Smooth muscle cell (in vitro differentiated cells): ENCODE results near the gene QPCT. TPM values are rescaled to one million over a fixed set of nuclear protein-coding genes. Genes with fewer than 3 reads are reported as not detected.

Experiments used
- DNase-seq: peaks from one replicate; lab custom pipeline; 2025; ENCODE audit not compliant: unreplicated experiment; lab: John Stamatoyannopoulos, UW
- H2AFZ ChIP-seq: fragments of 200-600 bp; sonication (generic); 2 replicates; pipeline ENCODE4 v1.6.0; 2016; ENCODE audit warnings: antibody characterized with exemption, low read depth, mild to moderate bottlenecking
- H3F3A ChIP-seq: fragments of 200-600 bp; sonication (generic); 2 replicates; pipeline ENCODE4 v1.6.0; 2017; ENCODE audit warnings: antibody characterized with exemption, low read depth
- H3K27ac ChIP-seq: fragments of 200-600 bp; sonication (generic); 2 replicates; pipeline ENCODE4 v1.5.1; 2016; ENCODE audit warnings: low read depth, mild to moderate bottlenecking
- H3K27me3 ChIP-seq: fragments of 200-600 bp; sonication (generic); 2 replicates; pipeline ENCODE4 v1.6.1; 2016; ENCODE audit warnings: low read depth, mild to moderate bottlenecking
- H3K36me3 ChIP-seq: fragments of 200-600 bp; sonication (generic); 2 replicates; pipeline ENCODE4 v1.5.1; 2016; ENCODE audit warnings: low read depth
- H3K4me1 ChIP-seq: fragments of 200-600 bp; sonication (generic); 2 replicates; pipeline ENCODE4 v1.5.1; 2016; ENCODE audit warnings: low read depth
- H3K4me2 ChIP-seq: fragments of 200-600 bp; sonication (generic); 2 replicates; pipeline ENCODE4 v1.6.0; 2016; ENCODE audit warnings: mild to moderate bottlenecking
- H3K4me3 ChIP-seq: fragments of 200-600 bp; sonication (generic); 2 replicates; pipeline ENCODE4 v1.5.1; 2016; ENCODE audit warnings: mild to moderate bottlenecking
- H3K79me2 ChIP-seq: fragments of 200-600 bp; sonication (generic); 2 replicates; pipeline ENCODE4 v1.6.0; 2016; ENCODE audit warnings: low read depth, mild to moderate bottlenecking
- H3K9ac ChIP-seq: fragments of 200-600 bp; sonication (generic); 2 replicates; pipeline ENCODE4 v1.6.0; 2016; ENCODE audit warnings: low read depth
- H3K9me3 ChIP-seq: fragments of 200-600 bp; sonication (generic); replicated peaks from 2 replicates; pipeline ENCODE4 v1.5.1; 2016; ENCODE audit warnings: low read depth
- H4K20me1 ChIP-seq: fragments of 200-600 bp; sonication (generic); 2 replicates; pipeline ENCODE4 v1.6.0; 2016; ENCODE audit warnings: low read depth
- CTCF ChIP-seq: fragments of 200-600 bp; sonication (generic); IDR thresholded peaks from 2 replicates; pipeline ENCODE4 v1.5.1; 2017; ENCODE audit warnings: borderline replicate concordance, mild to moderate bottlenecking, antibody characterized with exemption; ENCODE audit not compliant: insufficient read depth, poor library complexity, severe bottlenecking
- WGBS: methylation state at CpG from one replicate; pipeline ENCODE4 v1.1.7; 2016; ENCODE audit warnings: low lambda C conversion rate; 5-methylcytosine and 5-hydroxymethylcytosine counted together
- polyA plus RNA-seq: library from polyadenylated mRNA; unstranded; fragments of >200 nt; fragmentation: Nextera tagmentation; extraction: Ambion mirVana; gene quantifications from 2 replicates; pipeline ENCODE4 v1.2.1, GENCODE V29; 2016
- total RNA-seq: library from RNA; depleted of rRNA; stranded (reverse); fragments of >200 nt; gene quantifications from 2 replicates; pipeline ENCODE4 v1.2.3, GENCODE V29; 2014

QPCT gene
- total and polyA plus RNA-seq, 2 experiments from 2014 or later: 0.58 to 2.0 TPM

GRCh38 chr2:37396890-37397565 lies 52.6 kb downstream of the QPCT start:
- Histone ChIP-seq H3K4me2 (no peak overlapping the region), H3K4me1 (no peaks in the 10 kb centered on the region), H3K79me2 (no peaks in the 10 kb centered on the region), H3K27ac (no peak overlapping the region), H4K20me1 (no peaks in the 10 kb centered on the region), H3F3A (no peaks in the 10 kb centered on the region), H2AFZ (no peak overlapping the region), H3K36me3 (no peaks in the 10 kb centered on the region), H3K9ac (no peak overlapping the region), H3K9me3 (no peaks in the 10 kb centered on the region), H3K27me3 (peaks cover 6% of the 10 kb centered on the region), H3K4me3 (no peak overlapping the region)
- WGBS: 95% methylated on average over 1 of the region's 1 CpG
- no peak for DNase-seq
- TF ChIP-seq CTCF: no peak

- Histone ChIP-seq H3K9ac (no peak overlapping the region), H4K20me1 (no peaks in the 10 kb centered on the region), H3K27ac (no peak overlapping the region), H3F3A (no peaks in the 10 kb centered on the region), H3K27me3 (peaks cover 6% of the 10 kb centered on the region), H3K4me2 (no peak overlapping the region), H2AFZ (no peak overlapping the region), H3K36me3 (no peaks in the 10 kb centered on the region), H3K4me3 (no peak overlapping the region), H3K9me3 (no peaks in the 10 kb centered on the region), H3K79me2 (no peaks in the 10 kb centered on the region), H3K4me1 (no peaks in the 10 kb centered on the region)
- WGBS: 89% methylated on average over 1 of the region's 1 CpG
- DNase-seq: no peak
- no peak for TF ChIP-seq CTCF
Observed at GRCh38 chr2:37398990-37399389, 54.6 kb downstream of the QPCT start.

DNA sequence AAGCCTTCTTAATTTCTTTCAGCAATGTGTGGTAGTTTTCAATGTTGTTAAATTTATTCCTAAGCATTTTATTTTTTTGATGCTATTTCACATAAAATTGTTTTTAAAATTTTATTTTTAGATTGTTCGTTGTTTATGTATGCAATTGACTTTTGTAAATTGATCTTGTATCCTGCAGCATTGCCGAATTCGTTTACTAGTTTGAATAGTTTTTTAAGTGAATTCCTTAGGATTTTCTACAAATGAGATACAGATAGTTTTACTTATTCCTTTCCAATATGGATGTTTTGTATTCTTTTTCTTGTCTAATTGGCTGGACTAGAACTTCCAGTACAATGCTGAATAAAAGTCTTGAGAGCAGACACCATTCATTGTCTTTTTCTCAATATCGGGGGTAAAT lies 55.6 kb downstream of the QPCT start:
- 94% methylated on average over 4 of the region's 4 CpGs for WGBS
- Histone ChIP-seq H3K4me2 (no peak overlapping the region), H3K36me3 (no peaks in the 10 kb centered on the region), H3K9ac (no peak overlapping the region), H2AFZ (no peak overlapping the region), H3F3A (no peaks in the 10 kb centered on the region), H3K27me3 (peaks cover 6% of the 10 kb centered on the region), H4K20me1 (no peaks in the 10 kb centered on the region), H3K4me3 (no peak overlapping the region), H3K4me1 (no peaks in the 10 kb centered on the region), H3K9me3 (no peaks in the 10 kb centered on the region), H3K79me2 (no peaks in the 10 kb centered on the region), H3K27ac (no peak overlapping the region)
- DNase-seq: no peak
- TF ChIP-seq CTCF: no peak

DNA sequence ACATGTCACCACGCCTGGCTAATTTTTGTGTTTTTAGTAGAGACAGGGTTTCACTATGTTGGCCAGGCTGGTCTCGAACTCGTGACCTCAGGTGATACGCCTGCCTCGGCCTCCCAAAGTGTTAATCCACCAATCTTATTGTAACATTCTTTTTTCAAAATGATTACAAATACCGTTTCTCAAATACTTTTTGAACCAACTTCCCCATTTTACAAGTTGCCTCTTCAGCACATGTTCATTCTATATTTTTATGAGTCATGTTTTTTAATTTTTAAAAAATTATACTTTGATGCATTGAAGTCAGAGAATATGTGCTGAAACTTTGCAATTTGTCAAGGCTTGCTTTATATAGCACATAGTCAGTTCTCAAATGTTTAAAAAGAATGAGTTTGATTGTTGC lies 58.2 kb downstream of the QPCT start:
- Histone ChIP-seq H3K9ac (no peak overlapping the region), H3K4me3 (no peak overlapping the region), H3K4me2 (no peak overlapping the region), H3K79me2 (no peaks in the 10 kb centered on the region), H4K20me1 (no peaks in the 10 kb centered on the region), H3F3A (no peaks in the 10 kb centered on the region), H3K36me3 (no peaks in the 10 kb centered on the region), H2AFZ (no peak overlapping the region), H3K9me3 (no peaks in the 10 kb centered on the region), H3K4me1 (no peaks in the 10 kb centered on the region), H3K27me3 (peaks cover 6% of the 10 kb centered on the region), H3K27ac (no peak overlapping the region)
- TF ChIP-seq CTCF: no peak
- DNase-seq: no peak
- WGBS: 95% methylated on average over 6 of the region's 6 CpGs
